HG03097 (cell line): ENCODE measurements around the gene SUPT3H.

Source experiments
- ATAC-seq: cut with Tn5 transposase; IDR thresholded peaks from one replicate; pipeline ENCODE4 v1.9.1; 2021; ENCODE audit not compliant: unreplicated experiment, low FRiP score

SUPT3H gene

DNA sequence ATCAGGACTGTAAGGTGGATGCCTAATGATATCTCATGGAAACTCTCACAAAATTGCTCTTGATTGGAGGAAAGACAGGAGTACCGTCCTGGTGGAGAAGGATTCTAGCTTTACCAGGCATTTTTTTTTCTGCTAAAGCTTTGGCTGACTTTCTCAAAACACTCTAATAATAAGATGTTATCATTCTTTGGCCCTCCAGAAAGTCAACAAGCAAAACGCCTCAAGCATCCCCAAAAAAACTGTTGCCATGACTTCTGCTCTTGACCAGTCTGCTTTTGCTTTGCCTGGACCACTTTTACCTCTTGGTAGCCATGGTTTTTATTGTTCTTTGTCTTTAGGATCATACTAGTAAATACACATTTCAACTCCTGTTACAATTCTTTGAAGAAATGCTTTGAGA lies 105.1 kb downstream of the SUPT3H start:
- ATAC-seq: no peak

DNA sequence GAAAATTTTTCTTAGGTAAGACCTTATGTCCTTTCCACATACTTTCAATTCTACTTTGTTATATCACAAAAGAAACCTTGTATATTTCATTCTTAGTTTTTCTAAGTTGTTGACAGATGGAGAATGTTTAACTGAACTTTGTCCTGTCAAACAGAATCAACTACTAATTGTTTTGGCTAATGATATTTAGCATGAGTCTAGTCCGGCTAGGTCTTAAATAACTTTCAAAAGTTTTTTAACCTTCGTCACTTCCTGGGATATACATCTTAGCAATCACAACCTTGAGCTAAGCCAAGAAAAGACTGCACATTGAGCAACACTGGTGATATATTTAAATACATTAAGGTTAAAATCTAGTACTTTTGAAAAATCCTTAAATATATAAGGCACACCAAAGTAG lies 112.5 kb downstream of the SUPT3H start:
- ATAC-seq: no peak

DNA sequence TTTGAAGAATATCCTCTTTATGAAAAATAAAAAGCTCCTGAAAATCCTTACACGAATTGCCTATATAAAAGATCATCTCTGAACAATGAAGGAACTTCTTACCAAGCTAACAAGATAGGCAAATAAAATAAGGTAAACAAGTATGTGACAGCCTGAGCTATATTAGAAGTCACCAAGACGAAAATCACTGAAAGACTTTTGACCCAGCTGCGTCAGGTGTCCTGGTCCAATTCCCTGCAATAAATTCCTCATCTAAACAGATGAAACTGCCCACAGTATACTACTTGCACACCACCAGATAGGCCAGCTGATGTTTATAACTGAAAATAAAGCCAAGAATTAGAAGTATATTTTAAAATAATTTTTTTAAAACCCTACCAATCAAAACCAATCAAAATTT lies 117.0 kb downstream of the SUPT3H start:
- ATAC-seq: no peak

DNA sequence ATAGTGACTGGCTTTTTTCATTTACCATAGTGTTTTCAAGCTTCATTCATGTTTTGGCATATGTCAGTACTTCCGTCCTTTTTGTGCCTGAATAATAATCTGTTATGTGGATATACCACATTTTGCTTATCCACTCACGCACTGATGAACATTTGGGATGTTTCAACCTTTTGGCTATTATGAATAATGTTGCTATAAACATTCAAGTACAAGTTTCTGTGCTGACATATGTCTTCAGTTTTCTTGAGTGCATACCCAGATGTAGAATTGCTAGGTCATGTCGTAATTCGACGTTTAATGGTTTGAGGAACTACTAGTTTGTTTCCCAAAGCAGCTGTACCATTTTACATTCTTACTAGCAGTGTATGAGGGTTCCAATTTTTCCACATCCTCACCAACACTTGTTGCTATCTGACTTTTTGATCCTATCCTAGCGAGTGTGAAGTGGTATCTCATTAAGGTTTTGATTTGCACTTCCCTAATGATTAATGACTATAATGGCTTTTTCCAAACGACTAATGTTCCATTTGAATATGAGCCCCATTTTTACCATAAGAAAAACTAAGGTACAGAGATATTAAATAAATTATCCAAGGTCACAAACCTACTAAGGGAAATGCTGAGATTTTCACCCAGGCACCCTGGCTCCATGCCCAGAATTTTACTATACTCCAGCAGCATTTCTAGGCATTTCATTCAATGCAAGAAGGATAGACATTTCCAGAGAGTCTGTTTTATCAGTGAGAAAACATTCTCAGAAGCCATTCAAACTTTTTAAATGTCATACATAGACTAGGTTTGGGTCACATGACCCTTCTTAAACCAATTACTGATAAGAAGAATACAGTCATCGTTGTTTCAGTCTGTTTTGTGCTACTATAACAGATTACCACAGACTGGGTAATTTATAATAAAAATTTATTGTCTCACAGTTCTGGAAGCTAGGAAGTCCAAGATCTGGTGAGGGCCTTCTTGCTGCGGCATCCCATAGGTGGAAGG lies 120.7 kb downstream of the SUPT3H start:
- no peak for ATAC-seq

DNA sequence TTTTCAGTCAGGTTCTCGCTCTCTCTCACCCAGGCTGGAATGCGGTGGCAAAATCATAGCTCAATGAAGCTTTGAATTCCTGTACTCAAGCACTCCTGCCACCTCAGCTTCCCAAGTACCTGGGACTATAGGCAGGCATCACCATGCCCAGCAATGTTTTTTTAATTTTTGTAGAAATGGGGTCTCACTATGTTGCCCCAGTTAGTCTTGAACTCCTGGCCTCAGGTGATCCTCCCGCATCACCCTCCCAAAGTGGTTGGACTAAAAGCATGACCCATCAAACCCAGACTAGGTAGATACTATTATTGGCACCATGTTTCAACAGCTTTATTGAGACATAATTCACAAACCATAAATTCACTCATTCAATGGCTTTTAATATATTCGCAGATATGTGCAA lies 122.3 kb downstream of the SUPT3H start:
- no peak for ATAC-seq

DNA sequence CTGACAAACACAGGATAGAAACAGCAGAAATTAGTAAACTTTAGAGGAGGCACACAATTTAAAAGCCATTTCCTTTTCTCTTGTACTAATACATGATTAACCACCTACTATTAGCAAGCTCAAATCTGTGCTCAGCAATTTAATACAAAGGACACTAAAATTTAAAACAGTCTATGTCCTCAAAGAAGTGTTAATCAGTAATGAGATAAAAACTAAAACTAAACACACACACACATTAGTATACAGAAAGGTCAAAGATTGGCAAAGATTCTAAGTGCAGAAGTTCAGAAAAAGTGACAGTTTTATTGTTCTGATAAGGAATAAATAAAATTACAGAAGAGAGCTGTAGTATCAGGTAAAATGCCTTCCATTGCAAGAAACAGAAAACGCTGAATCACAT lies 123.5 kb downstream of the SUPT3H start:
- ATAC-seq: no peak

DNA sequence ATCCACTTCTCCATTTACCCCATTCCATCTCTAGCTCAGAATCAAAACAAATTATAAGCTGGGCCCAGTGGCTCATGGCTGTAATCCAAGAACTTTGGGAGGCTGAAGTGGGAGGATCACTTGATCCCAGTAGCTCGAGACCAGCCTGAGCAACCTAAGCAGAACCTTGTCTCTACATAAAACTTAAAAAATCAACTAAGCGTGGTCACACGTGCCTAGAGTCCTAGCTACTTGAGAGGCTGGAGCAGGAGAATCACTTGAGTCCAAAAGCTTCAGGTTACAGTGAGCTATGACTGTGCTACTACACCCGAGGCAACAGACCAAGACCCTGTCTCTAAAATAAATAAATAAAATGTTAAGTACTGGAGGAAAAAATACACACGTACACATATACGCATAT lies 124.3 kb downstream of the SUPT3H start:
- ATAC-seq: no peak

DNA sequence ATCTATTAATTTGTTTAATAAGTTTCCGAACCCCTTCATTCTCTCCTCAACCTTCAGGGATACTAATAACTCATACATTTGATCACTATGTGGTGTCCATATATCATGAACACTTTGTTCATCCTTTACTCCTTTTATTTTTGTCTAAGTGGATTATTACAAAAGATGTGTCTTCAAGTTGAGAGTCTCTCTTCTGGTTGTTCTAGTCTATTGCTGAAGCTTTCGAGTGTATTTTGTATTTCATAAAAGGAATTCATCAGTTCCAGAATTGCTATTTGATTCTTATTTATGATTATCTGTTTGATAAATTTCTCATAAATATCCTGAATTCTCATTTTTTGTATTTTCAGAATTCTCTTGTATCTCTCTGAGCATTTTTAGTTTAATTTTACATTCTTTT lies 146.1 kb downstream of the SUPT3H start:
- ATAC-seq: no peak

DNA sequence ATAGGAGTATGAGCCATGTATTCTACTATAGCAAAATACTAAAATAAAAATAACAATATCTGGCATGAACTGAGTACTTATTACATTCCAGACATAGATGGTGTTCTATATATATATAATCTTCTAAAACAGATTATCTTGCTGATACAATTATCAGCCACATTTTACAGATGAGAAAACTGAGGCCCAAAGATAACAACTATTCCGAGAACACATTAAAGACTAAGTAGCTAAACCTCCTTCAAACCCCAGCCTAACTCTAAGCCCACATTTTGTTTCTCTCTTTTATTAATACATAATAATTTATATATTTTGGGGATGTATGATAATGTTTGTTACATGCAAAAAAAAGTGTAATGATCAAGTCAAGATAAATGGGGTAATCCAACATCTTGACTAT lies 148.3 kb downstream of the SUPT3H start:
- ATAC-seq: no peak

DNA sequence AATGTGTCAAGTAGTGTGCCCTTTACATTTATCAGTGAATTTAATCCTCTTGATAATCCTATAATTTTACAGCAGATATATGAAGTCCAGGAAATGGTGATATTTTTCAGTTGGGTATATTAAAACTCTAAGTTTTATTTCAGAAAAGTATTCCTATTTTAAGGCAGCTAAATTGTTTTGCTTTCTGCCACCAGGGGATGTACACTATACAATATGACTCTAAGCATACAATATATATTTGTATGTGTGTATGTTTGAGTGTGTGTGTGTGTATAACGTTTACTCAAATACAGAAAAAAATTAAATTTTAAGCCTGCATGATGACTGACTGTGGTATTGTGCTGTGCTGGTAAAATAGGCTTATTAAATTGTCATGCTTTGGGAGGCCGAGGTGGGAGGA lies 151.7 kb downstream of the SUPT3H start:
- ATAC-seq: no peak

DNA sequence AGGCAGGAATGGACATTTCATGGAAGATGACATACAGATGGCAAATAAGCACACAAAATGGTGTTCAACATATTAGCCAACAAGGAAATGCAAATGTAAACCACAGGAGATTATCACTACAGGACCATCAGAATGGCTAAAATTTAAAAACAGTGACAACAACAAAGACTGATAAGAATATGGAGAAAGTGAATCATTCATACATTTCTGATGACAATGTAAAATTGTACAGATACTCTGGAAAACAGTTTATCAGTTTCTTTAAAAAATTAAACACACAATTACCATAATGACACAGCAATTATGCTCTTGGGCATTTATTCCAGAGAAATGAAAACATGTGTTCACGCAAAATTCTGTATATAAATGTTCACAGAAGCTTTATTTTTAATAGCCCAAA lies 155.4 kb downstream of the SUPT3H start:
- no peak for ATAC-seq

DNA sequence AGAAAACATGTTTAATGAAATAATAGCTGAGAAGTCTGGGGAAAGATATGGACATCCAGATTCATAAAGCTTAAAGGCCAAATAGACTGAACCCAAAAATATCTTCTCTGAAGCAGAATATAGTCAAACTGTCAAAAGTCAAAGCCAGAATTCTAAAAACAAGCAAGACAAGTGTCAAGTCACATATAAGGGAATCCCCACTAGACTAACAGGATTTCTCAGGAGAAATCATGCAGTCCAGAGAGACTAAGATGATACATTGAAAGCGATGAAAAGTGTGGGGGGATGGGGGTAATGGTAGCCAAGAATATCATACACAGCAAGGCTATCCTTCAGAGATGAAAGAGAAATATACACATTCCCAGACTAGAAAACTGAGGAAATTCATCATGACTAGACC lies 162.0 kb downstream of the SUPT3H start:
- no peak for ATAC-seq

DNA sequence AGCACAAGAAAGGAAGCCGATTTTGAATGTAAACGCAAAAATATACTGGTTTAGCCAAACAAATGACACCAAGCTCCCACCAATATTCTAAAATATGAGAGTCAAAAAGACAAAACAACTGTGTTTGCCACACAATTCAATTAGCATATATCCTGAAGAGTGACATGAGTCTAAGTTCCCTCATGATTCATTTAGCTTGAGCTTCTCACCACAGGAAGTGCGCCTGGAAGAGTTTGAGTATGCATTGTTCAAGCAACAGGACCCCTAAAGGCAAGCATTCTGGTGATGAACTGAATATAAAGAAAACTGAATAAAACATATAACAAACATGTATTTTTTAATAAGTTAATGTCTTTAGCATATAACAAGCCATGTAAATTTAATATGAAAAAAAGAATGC lies 164.8 kb downstream of the SUPT3H start:
- ATAC-seq: no peak

DNA sequence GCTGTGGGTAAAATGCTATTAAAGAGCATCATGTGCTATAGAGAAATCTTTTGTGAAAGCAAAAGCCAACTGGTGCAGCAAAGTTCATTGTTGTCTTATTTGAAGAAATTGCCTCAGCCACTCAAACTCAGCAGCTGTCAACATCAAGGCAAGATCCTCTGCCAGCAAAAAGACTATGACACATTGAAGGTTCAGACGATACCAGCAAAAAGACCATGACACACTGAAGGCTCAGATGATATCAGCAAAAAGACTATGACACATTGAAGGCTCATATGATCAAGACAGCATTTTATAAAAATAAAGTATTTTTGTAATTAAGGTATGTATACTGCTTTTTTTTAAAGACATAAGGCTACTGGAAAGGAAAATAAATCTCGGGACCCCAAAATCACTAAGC lies 168.0 kb downstream of the SUPT3H start:
- no peak for ATAC-seq

DNA sequence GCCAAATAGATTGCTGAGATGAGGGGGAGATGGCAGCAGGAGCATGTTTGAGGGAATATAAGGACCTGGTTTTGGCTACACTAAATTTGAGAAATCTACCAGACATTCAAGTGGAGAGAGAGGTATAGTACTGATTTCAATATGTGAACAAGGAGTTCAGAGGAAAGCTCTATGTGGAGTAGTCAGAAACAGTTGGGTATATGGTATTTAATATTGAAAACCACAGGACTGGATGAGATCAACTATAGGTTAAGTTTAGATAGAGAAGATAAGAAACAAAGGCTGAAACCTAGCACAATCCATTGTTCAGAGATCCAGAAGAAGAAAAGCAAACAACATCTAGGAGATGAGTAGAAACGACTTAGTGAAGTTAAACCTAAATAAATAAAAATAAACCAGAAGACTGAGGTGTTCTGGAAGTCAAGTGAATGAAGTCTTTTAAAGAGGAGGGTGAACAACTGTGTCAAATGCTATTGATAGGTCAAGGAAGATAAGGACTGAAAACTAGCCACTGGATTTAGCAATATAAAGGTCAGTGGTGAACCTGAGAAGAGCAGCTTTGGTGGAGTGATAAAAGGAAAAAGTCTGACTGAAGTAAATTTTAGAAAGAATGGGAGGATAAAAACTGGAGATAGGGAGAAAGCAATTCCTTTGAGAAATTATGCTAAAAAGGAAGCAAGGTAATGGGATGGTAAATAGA lies 170.8 kb downstream of the SUPT3H start:
- ATAC-seq: no peak

DNA sequence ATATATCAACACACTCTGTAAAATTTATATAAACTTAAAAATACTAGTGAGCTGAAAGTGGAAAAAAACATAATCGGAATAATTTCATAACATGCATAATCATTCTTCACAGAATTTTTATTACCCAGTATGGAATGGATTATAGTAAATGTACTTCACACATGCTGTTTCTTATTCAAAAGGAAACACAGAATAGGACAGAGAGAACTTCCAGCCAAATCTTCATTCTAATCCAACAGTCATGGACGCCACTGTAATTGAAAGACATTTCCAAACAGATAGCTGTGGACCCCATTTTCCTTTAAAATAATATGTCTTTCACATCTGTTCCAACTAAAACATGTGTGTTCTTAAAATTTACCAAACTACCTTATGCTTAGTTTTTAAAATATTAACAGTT lies 176.2 kb downstream of the SUPT3H start:
- no peak for ATAC-seq

DNA sequence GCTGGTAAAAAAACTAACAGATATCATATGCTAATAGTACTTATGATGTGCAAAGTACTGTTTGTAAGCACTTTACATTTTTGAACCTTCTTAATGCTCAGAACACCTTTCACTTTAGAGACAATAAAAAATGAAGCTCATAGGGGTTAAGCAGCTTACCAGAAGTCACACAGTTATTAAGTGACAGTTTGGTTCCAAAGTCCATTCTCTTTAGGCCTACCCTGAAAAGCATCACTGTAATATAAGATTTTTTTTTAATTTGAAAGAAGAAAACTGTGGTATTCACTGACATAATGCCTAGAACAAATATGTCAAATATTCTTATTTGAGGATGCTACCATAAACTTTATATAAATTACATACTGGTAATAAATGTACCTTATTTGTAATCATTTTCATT lies 177.2 kb downstream of the SUPT3H start:
- ATAC-seq: no peak

DNA sequence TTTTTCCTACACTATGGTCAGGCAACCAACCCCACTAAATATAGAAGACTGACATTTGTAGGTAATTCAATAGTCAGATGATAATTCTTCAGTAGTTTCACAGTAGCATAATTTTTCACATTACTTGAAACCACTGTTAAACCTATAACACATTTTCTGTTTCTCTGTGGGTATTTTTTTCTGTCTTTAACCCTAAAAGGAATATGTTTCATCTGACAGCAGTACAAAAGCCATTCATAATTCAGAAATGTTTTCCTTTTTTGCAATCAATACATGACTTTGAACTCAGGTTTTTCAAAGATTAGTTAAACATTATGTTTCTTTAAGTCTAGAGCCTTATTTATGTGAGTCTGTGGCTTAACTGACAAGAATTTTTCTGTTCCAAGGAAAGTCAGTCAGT lies 178.2 kb downstream of the SUPT3H start:
- ATAC-seq: no peak

DNA sequence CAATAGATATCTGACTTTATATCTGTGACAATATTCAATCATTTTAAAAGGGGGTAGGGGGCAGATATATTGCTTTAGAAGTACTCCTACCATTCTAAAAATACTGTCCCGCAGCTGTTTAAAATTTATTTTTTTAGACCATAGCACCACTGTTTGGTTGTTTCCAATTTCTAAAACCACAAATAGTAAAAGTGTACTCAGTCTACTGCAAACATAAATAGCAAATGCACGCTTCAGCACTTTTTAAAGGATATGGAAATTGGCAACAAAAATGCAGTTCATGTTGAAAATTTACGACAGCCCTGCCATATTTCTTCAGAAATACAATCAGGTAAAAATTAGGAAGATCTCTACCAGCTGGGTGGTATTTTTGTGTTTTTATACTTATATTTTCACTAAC lies 181.6 kb downstream of the SUPT3H start:
- no peak for ATAC-seq

DNA sequence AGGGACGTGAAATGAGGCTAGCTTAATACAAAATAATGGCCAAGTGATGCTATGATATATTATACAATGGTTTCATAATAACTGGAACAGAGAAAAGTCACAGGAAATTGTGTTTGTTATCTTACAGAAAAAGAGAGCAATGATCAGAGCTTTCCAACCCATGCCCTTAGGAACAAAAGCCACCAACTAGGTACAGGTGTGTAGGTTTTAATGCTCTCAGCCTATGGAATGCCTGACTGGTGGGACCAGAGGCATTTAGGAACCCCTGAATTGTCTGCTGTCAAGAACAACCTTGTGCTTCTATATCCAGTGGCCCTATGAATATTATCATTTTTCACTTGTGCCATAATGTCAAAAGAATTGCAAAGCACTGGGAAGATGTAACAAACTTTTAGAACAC lies 182.6 kb downstream of the SUPT3H start:
- ATAC-seq: no peak

DNA sequence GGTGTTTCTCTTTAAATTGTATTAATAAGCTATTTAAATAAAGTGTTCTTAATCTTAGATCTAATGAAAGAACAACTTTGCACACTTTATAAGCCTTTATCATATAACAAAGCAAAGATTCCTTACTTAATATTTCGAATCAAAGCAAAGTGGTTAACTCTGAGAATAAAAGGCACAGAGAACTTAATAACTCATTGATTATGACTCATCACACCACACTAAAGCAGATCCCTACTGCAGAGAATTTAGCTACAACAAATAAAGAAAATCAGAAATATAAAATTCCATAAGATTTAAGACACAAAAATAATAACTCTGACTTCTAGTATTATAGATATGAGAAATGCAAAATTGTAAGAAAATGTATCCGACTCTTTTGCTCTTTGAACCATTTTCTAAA lies 185.2 kb downstream of the SUPT3H start:
- no peak for ATAC-seq

DNA sequence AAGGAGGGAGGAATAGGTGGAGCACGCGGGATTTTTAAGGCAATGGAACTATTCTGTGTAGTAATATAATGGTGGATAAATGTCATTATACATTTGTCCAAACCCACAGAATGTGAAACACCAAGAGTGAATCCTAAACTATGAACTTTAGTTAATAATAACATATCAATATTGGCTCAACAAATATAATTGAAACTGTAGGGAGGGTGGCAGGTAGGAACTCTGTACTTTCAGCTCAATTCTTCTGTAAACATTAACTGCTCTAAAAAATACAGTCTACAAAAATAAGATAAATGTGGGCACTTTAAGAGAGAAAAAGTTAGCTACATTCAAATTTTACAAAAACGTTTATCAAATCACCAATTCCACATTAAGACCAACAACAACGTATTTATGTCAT lies 186.3 kb downstream of the SUPT3H start:
- ATAC-seq: no peak
